Caco-2 (cell line): Measurements from ENCODE around the gene RASEF. TPM values are rescaled to one million over a fixed set of nuclear protein-coding genes. Genes with fewer than 3 reads are reported as not detected.

ENCODE experiments used
- BruUV-seq: library from RNA; stranded (reverse); fragments of 400-500 nt; replicated peaks from 2 replicates; lab custom pipeline; 2021; lab: Mats Ljungman, UMichigan
- CTCF ChIA-PET: fragments of 300-600 bp; sonication (Branson Sonifier 250); formaldehyde crosslinking; loops from one replicate; lab custom pipeline; 2022; ENCODE audit warnings: antibody characterized with exemption; lab: Charles Lee
- POLR2A ChIA-PET: fragments of 300-600 bp; sonication (Branson Sonifier 250); formaldehyde crosslinking; loops from one replicate; lab custom pipeline; 2022; ENCODE audit warnings: antibody characterized with exemption; lab: Charles Lee
- DNase-seq, 2 experiments: peaks; one replicate each; pipeline versions ENCODE4 v3.0.0 to v3.0.0-alpha.2; 2020 to 2022
- H3K27me3 ChIP-seq: replicated peaks from 2 replicates; pipeline ENCODE4 v1.6.0; 2011; ENCODE audit warnings: low read length; ENCODE audit not compliant: control insufficient read depth, insufficient read depth
- H3K36me3 ChIP-seq: 2 replicates; pipeline ENCODE4 v1.5.1; 2011; ENCODE audit warnings: low read length; ENCODE audit not compliant: control insufficient read depth, insufficient read depth
- H3K4me1 ChIP-seq: fragments of 250-450 bp; sonication (Bioruptor Pico); 2 replicates; pipeline ENCODE4 v1.5.1; 2020; ENCODE audit warnings: mild to moderate bottlenecking
- H3K4me3 ChIP-seq: 2 replicates; pipeline ENCODE4 v1.5.1; 2011; ENCODE audit warnings: low read depth, mild to moderate bottlenecking, control low read depth, low read length
- H3K9me3 ChIP-seq: fragments of 250-450 bp; sonication (Bioruptor Pico); 2 replicates; pipeline ENCODE4 v1.5.1; 2020; ENCODE audit warnings: mild to moderate bottlenecking, moderate library complexity
- H3K27ac Mint-ChIP-seq: one replicate; pipeline ENCODE4 v1.8.0; 2022; ENCODE audit warnings: mixed read lengths; ENCODE audit not compliant: unreplicated experiment
- H3K27me3 Mint-ChIP-seq: one replicate; pipeline ENCODE4 v1.8.0; 2022; ENCODE audit warnings: mixed read lengths; ENCODE audit not compliant: insufficient read depth, unreplicated experiment
- H3K36me3 Mint-ChIP-seq: one replicate; pipeline ENCODE4 v1.8.0; 2022; ENCODE audit warnings: mild to moderate bottlenecking, mixed read lengths; ENCODE audit not compliant: insufficient read depth, unreplicated experiment
- H3K4me1 Mint-ChIP-seq: one replicate; pipeline ENCODE4 v1.8.0; 2022; ENCODE audit warnings: low read depth, mixed read lengths; ENCODE audit not compliant: unreplicated experiment
- H3K4me3 Mint-ChIP-seq: one replicate; pipeline ENCODE4 v1.8.0; 2022; ENCODE audit warnings: mild to moderate bottlenecking, moderate library complexity, mixed read lengths; ENCODE audit not compliant: unreplicated experiment
- H3K9me3 Mint-ChIP-seq: one replicate; pipeline ENCODE4 v1.8.0; 2022; ENCODE audit warnings: mixed read lengths; ENCODE audit not compliant: unreplicated experiment
- intact Hi-C: fragments of 100-400 bp; cut with micrococcal nuclease; formaldehyde crosslinking; loops from one replicate; pipeline ENCODE4 v1.10.0; 2022; ENCODE audit not compliant: unreplicated experiment
- total RNA-seq: library from RNA; stranded (reverse); gene quantifications from 2 replicates; pipeline ENCODE4 v1.2.3, GENCODE V29; 2022
- TF ChIP-seq, protein P1 (sequence below), 2 experiments: fragments of 200-600 bp in 1 of 2; IDR thresholded peaks; 1 replicate in 1 of 2; 2 replicates in 1 of 2; pipeline versions ENCODE4 v1.5.1 to v1.8.0; 2011 to 2022; ENCODE audit warnings: antibody characterized with exemption in 1 of 2, control low read depth in 1 of 2, inconsistent platforms in 1 of 2, low read depth in 1 of 2, low read length in 1 of 2, mild to moderate bottlenecking in 1 of 2, moderate library complexity in 1 of 2; ENCODE audit not compliant: insufficient read depth in 1 of 2, severe bottlenecking in 1 of 2, unreplicated experiment in 1 of 2

The RASEF gene
- total RNA-seq, 1 experiment from 2014 or later, result 0.32 TPM

DNA sequence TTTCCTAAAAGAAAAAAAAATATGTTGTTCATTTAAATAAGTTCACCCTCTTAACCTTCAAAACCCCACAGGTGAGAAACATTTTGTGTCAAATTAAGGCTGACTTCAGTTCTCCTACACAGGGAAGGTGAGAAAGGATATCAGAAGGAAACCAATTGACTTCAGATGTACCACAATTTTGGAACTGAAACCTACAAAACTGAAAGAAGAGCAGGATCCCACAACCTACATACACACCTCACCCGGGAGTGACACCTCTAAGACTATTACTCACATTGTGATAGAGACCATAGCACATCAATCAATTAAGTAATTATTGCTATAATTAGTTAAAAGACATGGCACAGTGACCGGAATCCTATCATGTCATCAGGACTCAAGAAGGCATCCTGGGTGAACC lies 47.0 kb downstream of the RASEF start:
- Histone ChIP-seq H3K4me1 (no peaks in the 10 kb centered on the region), H3K27me3 (no peaks in the 10 kb centered on the region), H3K9me3 (no peaks in the 10 kb centered on the region), H3K36me3 (no peaks in the 10 kb centered on the region), H3K4me3 (no peak overlapping the region)
- Mint-ChIP-seq H3K4me3 (no peak overlapping the region), H3K9me3 (no peaks in the 10 kb centered on the region), H3K27ac (no peak overlapping the region), H3K27me3 (no peaks in the 10 kb centered on the region), H3K36me3 (no peaks in the 10 kb centered on the region), H3K4me1 (no peaks in the 10 kb centered on the region)
- no TSS peak for BruUV-seq
- DNase-seq, result no peak
- TF ChIP-seq, protein P1, sequence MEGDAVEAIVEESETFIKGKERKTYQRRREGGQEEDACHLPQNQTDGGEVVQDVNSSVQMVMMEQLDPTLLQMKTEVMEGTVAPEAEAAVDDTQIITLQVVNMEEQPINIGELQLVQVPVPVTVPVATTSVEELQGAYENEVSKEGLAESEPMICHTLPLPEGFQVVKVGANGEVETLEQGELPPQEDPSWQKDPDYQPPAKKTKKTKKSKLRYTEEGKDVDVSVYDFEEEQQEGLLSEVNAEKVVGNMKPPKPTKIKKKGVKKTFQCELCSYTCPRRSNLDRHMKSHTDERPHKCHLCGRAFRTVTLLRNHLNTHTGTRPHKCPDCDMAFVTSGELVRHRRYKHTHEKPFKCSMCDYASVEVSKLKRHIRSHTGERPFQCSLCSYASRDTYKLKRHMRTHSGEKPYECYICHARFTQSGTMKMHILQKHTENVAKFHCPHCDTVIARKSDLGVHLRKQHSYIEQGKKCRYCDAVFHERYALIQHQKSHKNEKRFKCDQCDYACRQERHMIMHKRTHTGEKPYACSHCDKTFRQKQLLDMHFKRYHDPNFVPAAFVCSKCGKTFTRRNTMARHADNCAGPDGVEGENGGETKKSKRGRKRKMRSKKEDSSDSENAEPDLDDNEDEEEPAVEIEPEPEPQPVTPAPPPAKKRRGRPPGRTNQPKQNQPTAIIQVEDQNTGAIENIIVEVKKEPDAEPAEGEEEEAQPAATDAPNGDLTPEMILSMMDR (IDR thresholded peaks at IDR 0.05; ENCODE audit: insufficient read depth in 1 of 2, low read depth in 1 of 2, low read length in 1 of 2, severe bottlenecking in 1 of 2, unreplicated experiment in 1 of 2), result no peak
- CTCF ChIA-PET, result no interaction called here
- intact Hi-C loops, result no loop called here
- POLR2A ChIA-PET, result no interaction called here

DNA sequence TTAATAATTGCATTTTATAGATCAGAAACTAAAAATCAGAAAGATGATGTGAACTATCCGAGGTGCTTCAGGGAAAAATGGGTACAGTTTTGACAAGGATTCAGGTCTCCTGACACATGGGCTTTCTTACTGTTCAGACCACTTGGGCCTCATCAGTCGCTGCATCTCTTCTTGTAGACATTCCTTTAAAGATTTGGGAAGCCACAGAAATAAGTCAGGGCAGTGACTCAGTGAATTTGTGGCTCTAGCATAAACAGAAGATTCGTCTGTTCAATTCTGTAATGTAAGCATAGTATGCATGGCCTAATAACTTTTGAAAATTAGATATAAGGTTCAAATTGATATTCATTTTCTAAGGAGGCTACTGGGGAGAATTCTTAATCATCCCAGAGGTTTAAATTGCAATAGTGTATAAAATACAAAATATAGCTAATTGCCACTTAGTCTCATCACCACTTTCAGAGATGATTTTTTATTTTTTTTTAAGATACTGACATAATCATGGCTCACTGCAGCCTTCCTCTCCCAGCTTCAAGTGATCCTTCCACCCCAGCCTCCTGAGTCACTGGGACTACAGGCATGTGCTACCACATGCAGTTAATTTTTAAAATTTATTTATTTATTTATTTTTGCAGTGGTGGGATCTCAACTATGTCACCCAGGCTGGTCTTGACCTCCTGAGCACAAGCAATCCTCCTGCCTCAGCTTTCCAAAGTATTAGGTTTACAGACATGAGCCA lies 48.9 kb downstream of the RASEF start:
- POLR2A ChIA-PET, result no interaction called here
- Mint-ChIP-seq H3K4me1 (no peaks in the 10 kb centered on the region), H3K27ac (no peak overlapping the region), H3K36me3 (no peaks in the 10 kb centered on the region), H3K9me3 (no peaks in the 10 kb centered on the region), H3K4me3 (no peak overlapping the region), H3K27me3 (no peaks in the 10 kb centered on the region)
- no peak overlapping the region for H3K4me3 ChIP-seq
- intact Hi-C loops, result no loop called here
- H3K27me3 ChIP-seq, result no peaks in the 10 kb centered on the region
- DNase-seq, result no peak
- BruUV-seq, result no TSS peak
- TF ChIP-seq, protein P1 (IDR thresholded peaks at IDR 0.05; ENCODE audit: insufficient read depth in 1 of 2, low read depth in 1 of 2, low read length in 1 of 2, severe bottlenecking in 1 of 2, unreplicated experiment in 1 of 2), result no peak
- H3K9me3 ChIP-seq, result no peaks in the 10 kb centered on the region
- H3K36me3 ChIP-seq, result no peaks in the 10 kb centered on the region
- CTCF ChIA-PET, result no interaction called here
- no peaks in the 10 kb centered on the region for H3K4me1 ChIP-seq

DNA sequence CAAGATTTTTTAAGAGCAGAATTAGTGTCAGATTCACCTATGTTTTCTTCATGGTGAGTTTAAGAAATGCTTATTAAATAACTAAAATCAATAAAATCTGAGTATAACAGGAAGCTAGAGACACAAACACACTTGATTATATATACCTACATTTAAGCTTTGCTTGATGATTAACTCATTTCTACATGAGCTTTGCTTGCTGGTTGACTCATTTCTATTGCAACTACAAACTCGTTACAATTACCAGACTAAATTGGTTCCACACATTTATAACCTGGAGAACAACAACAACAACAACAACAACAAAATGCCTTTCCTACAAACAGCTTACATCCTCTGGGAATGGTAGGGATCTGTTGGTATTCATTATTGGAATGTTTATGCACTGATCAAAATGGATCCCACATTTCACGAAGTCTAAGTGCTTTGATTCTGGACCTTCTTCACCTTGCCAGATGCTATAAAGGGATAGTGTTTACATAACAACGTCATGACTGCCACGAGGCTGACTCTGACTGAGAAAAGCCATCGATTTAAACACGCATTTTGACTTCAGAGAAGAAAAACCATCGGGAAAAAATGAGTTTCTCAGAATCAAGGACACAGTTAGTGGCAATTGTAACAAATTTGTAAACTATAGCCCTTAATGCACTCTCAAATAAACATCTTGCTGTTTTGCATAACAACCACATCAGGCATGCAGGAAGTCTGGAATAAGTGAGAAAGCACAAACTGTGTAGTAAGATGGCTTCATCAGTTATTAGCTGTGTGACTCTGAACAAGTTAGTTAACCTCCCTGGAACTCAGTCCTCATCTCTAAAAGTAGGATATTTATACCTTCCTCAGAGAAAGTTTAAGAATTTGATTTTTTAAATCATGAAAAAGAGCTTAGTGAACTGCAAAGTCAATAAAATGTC lies 49.8 kb downstream of the RASEF start:
- intact Hi-C loops, result no loop called here
- H3K9me3 ChIP-seq, result no peaks in the 10 kb centered on the region
- no peaks in the 10 kb centered on the region for H3K4me1 ChIP-seq
- H3K27me3 ChIP-seq, result no peaks in the 10 kb centered on the region
- no peaks in the 10 kb centered on the region for H3K36me3 ChIP-seq
- Mint-ChIP-seq H3K9me3 (no peaks in the 10 kb centered on the region), H3K4me1 (no peaks in the 10 kb centered on the region), H3K4me3 (no peak overlapping the region), H3K36me3 (no peaks in the 10 kb centered on the region), H3K27ac (no peak overlapping the region), H3K27me3 (peaks cover 2% of the 10 kb centered on the region)
- TF ChIP-seq, protein P1 (IDR thresholded peaks at IDR 0.05; ENCODE audit: insufficient read depth in 1 of 2, low read depth in 1 of 2, low read length in 1 of 2, severe bottlenecking in 1 of 2, unreplicated experiment in 1 of 2), result no peak
- no peak overlapping the region for H3K4me3 ChIP-seq
- no TSS peak for BruUV-seq
- CTCF ChIA-PET, result no interaction called here
- POLR2A ChIA-PET, result no interaction called here
- no peak for DNase-seq
